Mesodermal cell (in vitro differentiated cells): ENCODE measurements around the gene RASAL2.

Experiments used
- H3K27ac ChIP-seq: 2 replicates; pipeline ENCODE4 v1.7.0; 2013; ENCODE audit warnings: mild to moderate bottlenecking, low read depth, low read length, moderate library complexity; ENCODE audit not compliant: severe bottlenecking
- H3K36me3 ChIP-seq: 2 replicates; pipeline ENCODE4 v1.7.1; 2013; ENCODE audit warnings: mild to moderate bottlenecking, low read length, moderate library complexity; ENCODE audit not compliant: control insufficient read depth, insufficient read depth
- H3K4me1 ChIP-seq: one replicate; pipeline ENCODE4 v1.7.1; 2013; ENCODE audit warnings: mild to moderate bottlenecking, low read length; ENCODE audit not compliant: insufficient read depth, control insufficient read depth, poor library complexity, severe bottlenecking
- H3K4me3 ChIP-seq: 2 replicates; pipeline ENCODE4 v1.7.0; 2013; ENCODE audit warnings: low read length, control low read depth, mild to moderate bottlenecking; ENCODE audit not compliant: insufficient read depth, poor library complexity, severe bottlenecking; ENCODE audit errors: extremely low read depth
- H3K9me3 ChIP-seq: 2 replicates; pipeline ENCODE4 v1.7.1; 2013; ENCODE audit warnings: mild to moderate bottlenecking, low read length, moderate library complexity; ENCODE audit not compliant: control insufficient read depth
- WGBS, 2 experiments: methylation state at CpG; one replicate each; pipeline ENCODE4 v1.1.5; 2013; ENCODE audit warnings: missing lambda C conversion rate in 2 of 2; ENCODE audit not compliant: insufficient coverage in 2 of 2; 5-methylcytosine and 5-hydroxymethylcytosine counted together

Gene RASAL2

DNA sequence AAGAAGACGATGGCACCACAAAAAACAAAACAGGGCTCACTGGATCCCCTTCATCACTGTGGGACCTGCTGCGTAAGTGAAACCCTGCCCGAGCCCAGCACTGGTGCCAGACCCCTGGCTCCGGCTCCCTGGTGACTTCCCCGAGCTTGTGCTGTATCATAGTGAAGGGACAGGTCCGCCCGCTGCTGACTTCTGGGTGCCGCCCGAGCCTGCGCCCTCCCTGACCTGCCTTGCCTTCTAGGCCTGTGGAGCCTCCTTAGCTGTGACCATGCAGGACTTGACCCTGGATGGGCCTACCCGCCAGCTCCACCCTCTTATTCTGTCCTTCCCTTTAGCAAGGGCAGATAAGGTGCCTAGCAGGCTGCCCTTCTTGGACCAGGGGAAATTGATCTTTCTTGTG is 426.9 kb downstream of the RASAL2 start:
- WGBS, 2 experiments: 89 to 91% methylated on average over 10 of the region's 11 CpGs

DNA sequence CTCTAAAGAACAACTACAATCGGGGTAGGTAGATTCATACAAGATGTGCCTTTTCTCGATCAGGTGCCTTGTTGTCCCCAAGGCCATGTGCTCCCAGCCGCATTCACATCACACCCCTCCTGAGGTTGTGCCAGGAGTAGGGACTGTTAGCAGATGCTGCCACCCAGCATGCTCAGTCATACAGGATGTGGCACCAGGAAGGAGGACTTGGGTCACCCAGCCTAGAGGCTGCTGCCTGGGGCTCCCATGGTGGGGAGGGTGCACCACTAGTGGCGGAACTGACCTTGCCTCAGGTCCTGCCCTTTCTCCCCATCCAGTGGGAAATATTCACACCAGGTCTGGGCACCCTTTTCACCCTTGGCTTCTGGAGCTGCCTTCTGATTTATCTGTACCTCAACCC is 427.3 kb downstream of the RASAL2 start:
- no peaks in the 10 kb centered on the region for H3K36me3 ChIP-seq
- H3K27ac ChIP-seq: no peak overlapping the region
- WGBS, 2 experiments: 87 to 90% methylated on average over 3 of the region's 4 CpGs
- H3K4me3 ChIP-seq: no peak overlapping the region
- no peaks in the 10 kb centered on the region for H3K9me3 ChIP-seq
- H3K4me1 ChIP-seq: no peaks in the 10 kb centered on the region

More for the DNA sequence above, 426.9 kb downstream of the RASAL2 start:
- no peak overlapping the region for H3K4me3 ChIP-seq
- H3K9me3 ChIP-seq: no peaks in the 10 kb centered on the region
- H3K4me1 ChIP-seq: no peaks in the 10 kb centered on the region
- H3K27ac ChIP-seq: no peak overlapping the region
- H3K36me3 ChIP-seq: no peaks in the 10 kb centered on the region

DNA sequence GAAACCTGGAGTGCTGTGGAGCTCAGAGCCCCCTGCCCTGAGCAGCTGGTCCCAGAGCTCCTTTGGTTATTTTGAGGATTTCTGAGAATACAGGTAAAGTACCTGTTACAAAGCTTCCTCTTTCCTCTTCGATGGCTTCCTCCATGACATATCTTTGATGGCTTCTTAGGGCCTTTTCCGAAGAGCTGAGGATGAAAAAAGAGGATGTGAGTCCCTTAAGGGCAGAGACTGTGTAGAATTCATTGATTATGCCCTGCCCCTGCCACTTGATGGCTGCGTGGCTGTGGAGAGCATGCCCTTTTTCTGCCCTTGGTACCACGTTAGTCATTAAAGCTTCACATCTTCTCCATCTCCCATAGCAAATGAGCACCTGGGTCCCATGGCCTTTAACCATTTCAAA is 433.2 kb downstream of the RASAL2 start:
- no peaks in the 10 kb centered on the region for H3K9me3 ChIP-seq
- no peak overlapping the region for H3K4me3 ChIP-seq
- H3K4me1 ChIP-seq: peaks cover 3% of the 10 kb centered on the region
- 97% methylated on average over 2 to 3 of the region's 4 CpGs for WGBS, 2 experiments
- H3K36me3 ChIP-seq: no peaks in the 10 kb centered on the region
- no peak overlapping the region for H3K27ac ChIP-seq

DNA sequence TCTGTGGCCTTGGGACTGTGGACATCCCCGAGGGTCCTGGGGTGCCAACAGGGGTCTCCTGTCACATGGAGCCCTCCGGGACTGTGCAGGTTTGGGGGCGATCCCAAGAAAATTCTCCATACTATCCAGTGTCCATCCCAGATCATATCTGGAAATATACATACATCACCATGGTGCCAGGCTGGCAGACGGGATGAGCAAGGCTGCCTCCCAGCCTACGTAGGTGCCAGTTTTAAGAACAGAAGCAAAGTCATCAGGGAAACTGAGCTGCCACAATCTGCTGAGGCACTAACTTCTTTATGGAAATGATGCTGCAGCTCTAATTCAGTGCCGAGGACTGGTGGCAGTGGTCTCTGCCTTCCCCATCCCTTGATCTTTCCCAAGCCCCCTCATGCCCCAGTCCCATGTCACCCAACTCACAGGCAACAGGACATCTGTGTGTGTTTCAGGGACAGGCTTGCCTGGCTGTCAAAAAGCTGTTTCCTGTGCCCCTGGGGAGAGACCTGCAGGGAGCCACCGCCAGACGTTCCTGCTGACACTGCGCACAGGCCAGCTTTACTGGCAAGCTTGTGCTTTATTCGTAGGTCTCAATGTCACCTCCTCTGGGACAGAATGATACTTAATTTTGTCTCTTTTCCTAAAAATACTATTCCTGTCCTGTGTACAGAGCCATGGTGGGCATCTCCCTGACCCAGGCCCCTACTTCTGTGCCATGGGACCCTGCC is 434.5 kb downstream of the RASAL2 start:
- Histone ChIP-seq H3K9me3 (no peaks in the 10 kb centered on the region), H3K36me3 (no peaks in the 10 kb centered on the region), H3K4me3 (no peak overlapping the region), H3K27ac (no peak overlapping the region), H3K4me1 (peaks cover 3% of the 10 kb centered on the region)
- 87 to 90% methylated on average over 10 of the region's 10 CpGs for WGBS, 2 experiments

DNA sequence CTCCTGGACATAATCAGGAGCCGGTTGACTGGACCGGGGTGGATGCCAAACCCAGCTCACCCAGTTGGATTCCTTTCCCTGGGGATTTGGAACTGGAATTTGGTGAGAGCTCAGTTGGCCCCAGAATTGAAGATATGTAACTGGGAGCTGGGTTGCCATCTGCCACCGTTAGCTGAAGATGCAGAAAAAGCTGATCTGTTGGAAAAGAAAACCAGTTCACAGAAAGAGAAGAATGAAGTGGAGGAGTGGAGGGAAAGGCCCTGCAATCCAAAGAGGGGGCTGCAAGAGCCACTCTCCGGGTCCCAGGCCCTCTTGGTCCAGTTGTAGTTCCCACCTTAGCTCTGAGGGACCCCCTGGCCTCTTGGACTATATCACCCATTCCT is 435.0 kb downstream of the RASAL2 start:
- H3K4me3 ChIP-seq: no peak overlapping the region
- H3K27ac ChIP-seq: no peak overlapping the region
- 93 to 98% methylated on average over 2 to 4 of the region's 4 CpGs for WGBS, 2 experiments
- no peaks in the 10 kb centered on the region for H3K36me3 ChIP-seq
- peaks cover 3% of the 10 kb centered on the region for H3K4me1 ChIP-seq
- H3K9me3 ChIP-seq: no peaks in the 10 kb centered on the region

DNA sequence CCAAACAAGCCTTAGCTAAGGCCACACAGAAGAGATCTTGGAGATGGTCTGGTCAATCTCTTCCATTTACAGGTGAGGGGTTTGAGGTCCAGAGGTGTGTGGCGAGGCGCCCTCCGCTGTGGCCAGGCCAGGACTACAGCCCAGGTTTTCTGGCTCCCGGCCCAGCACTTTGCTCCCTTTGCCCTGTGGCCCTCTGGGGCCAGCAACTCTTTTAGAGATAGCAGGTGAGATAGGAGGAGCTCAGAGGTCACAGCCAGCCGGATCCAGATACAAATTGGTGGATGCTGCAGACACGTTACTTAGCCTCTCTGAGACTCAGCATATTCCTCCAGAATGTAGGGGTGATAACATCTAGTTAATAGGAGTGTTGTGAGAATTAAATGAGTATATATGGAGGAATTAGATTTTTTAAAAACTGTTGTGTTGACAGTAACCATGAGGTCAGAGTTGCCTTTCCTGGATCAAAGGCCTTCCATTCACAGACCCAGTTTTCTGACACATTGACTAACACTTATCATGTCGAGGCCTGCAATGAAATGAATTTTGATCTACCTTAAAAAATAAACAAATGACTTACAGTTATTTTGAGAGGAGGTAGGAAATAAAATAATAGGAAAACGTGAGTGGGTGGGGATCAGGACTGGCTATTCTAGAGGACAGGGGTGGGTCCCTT is 435.6 kb downstream of the RASAL2 start:
- Histone ChIP-seq H3K36me3 (no peaks in the 10 kb centered on the region), H3K9me3 (no peaks in the 10 kb centered on the region), H3K4me3 (no peak overlapping the region), H3K27ac (no peak overlapping the region), H3K4me1 (peaks cover 3% of the 10 kb centered on the region)
- 83 to 100% methylated on average over 4 to 6 of the region's 8 CpGs for WGBS, 2 experiments

DNA sequence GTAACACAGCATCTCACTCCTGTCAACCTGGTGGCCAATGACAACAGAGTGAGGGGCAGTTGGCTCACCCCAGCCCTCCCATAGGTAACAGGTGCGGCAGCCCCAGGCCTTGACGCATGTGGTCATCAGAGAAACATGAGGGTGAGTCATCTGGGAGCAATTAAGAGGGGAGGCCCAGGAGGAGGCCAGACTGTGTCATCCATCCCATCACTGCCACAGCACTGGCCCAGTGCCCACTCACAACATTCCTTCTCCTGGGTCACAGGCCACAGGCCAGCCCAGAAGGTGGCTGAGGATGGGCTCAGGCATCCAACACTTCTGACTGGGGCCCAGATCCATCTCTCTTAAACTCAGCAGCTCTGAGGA is 436.1 kb downstream of the RASAL2 start:
- H3K36me3 ChIP-seq: no peaks in the 10 kb centered on the region
- no peak overlapping the region for H3K27ac ChIP-seq
- H3K4me1 ChIP-seq: peaks cover 3% of the 10 kb centered on the region
- 63 to 83% methylated on average over 2 of the region's 2 CpGs for WGBS, 2 experiments
- no peaks in the 10 kb centered on the region for H3K9me3 ChIP-seq
- H3K4me3 ChIP-seq: no peak overlapping the region

DNA sequence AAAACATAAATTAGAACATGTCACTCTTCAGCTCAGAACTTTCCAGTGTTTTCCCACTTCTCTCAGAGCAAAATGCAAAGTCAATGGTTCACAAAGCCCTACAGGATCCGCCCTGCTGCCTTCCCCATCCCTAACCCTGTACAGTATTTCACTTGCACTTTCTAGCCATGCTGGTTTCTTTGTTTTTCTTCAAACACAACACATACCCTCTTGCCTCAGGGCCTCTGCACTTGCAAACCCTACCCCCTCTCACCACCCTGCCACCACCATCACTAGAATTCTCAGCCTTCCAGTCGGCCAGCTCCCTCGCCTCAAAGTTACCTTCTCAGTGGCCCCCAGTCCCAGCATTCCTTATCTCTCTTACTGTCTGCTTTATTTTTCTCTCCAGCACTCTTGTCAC is 436.6 kb downstream of the RASAL2 start:
- 83 to 95% methylated on average over 2 to 3 of the region's 3 CpGs for WGBS, 2 experiments
- no peaks in the 10 kb centered on the region for H3K9me3 ChIP-seq
- no peak overlapping the region for H3K27ac ChIP-seq
- H3K4me1 ChIP-seq: peaks cover 3% of the 10 kb centered on the region
- no peak overlapping the region for H3K4me3 ChIP-seq
- H3K36me3 ChIP-seq: no peaks in the 10 kb centered on the region

DNA sequence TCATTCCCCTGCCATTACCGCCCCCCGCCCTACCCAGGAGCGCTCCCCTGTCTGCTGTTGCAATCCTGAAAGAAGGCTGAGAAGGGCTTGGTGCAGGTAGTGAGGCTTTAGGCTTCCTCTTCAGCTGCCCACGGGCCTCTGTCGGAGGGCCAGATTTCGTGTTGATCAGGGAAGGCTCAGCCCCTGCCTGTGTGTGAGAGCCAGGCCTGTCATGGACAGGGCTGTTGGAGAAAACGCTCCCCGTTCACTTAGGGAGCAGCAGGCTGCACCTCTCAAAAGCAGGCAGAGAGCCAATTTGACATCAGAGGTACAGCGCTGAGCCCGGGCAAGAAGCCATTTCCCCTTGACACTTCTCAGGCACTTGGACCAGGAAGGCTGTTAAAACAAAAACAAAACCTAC is 438.0 kb downstream of the RASAL2 start:
- no peaks in the 10 kb centered on the region for H3K9me3 ChIP-seq
- H3K4me1 ChIP-seq: peaks cover 4% of the 10 kb centered on the region
- 86 to 88% methylated on average over 6 to 7 of the region's 10 CpGs for WGBS, 2 experiments
- no peak overlapping the region for H3K4me3 ChIP-seq
- no peaks in the 10 kb centered on the region for H3K36me3 ChIP-seq
- no peak overlapping the region for H3K27ac ChIP-seq

DNA sequence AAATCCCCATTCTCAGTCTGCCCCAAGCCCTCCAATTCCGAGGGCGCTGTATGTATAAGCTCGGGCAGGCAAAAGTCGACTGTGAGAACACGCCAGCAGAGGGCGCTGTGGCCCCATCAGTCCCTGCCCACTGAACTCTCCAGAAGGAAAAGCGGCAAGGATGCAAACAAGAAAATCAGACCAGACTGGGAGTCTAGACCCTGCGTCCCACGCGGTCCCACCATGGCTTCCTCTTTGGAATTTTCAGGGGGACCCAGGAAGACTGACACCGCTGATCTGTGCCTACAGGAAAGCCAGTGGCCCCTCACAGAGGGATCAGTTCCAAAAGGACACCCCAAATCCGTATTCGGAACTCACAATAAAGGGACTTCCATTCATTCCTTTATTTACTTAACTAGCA is 438.5 kb downstream of the RASAL2 start:
- H3K27ac ChIP-seq: no peak overlapping the region
- peaks cover 9% of the 10 kb centered on the region for H3K4me1 ChIP-seq
- H3K9me3 ChIP-seq: no peaks in the 10 kb centered on the region
- no peak overlapping the region for H3K4me3 ChIP-seq
- WGBS, 2 experiments: 3 to 7% methylated on average over 11 of the region's 13 CpGs
- no peaks in the 10 kb centered on the region for H3K36me3 ChIP-seq
